Measurements from ENCODE around the gene GBA2.

DNA sequence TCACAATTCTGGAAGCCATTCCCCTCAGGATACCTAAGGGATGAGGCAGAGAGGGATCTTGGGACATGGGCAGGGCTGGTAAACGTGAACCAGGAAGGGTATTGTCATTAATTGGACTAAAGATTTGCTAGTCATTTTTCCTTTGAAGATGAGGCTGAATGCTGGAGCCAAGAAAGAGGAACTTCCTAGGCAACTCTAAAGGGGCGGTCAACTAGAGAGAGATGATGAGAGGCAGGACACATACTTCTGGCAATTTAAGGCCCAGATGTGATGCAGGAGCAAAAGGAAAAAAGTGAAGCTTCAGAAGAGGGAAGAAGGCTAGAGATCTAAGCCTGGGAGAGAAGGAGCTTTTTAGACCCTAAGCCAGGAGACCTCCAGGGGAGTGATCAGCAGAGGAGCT is 5.6 kb downstream of the GBA2 start:
- TF ChIP-seq EZH2 (IDR thresholded peaks at IDR 0.05; ENCODE audit: insufficient read depth, poor library complexity, severe bottlenecking) (no peak), EZH2phosphoT487 (IDR thresholded peaks at IDR 0.05; ENCODE audit: insufficient read depth, low read depth) (no peak)

All from GM23248 (cell line).